ENCODE measurements around the gene RASAL1.
"Not testable (repeated sequence)": the region's sequence is repeated elsewhere in the genome, so short reads cannot be mapped to it uniquely, and the experiment has no call there.

The RASAL1 gene

DNA sequence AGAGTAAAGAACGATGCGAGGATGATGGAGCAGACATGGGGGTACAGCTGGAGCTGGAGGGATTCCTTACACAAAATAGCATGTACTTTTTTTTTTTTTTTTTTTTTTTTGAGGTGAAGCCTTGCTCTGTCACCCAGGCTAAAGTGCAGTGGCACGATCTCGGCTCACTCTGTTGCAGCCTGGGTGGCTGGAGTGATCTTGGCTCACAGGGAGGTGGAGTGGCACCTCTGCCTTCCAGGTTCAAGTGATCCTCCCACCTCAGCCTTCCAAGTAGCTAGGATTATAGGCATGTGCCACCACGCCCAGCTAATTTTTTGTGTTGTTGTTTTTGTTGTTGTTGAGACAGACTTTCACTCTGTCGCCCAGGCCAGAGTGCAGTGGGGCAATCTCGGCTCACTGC, 5.1 kb upstream of the RASAL1 start:
- no peak for DNase-seq (ENCODE audit: low read depth in 2 of 2)

- no peak for DNase-seq (ENCODE audit: low read depth in 2 of 2)
Observed at GRCh38 chr12:113138826-113139225, 3.3 kb upstream of the RASAL1 start.

- no peak for DNase-seq (ENCODE audit: low read depth in 2 of 2)
Observed at GRCh38 chr12:113137861-113138783, 2.6 kb upstream of the RASAL1 start.

DNA sequence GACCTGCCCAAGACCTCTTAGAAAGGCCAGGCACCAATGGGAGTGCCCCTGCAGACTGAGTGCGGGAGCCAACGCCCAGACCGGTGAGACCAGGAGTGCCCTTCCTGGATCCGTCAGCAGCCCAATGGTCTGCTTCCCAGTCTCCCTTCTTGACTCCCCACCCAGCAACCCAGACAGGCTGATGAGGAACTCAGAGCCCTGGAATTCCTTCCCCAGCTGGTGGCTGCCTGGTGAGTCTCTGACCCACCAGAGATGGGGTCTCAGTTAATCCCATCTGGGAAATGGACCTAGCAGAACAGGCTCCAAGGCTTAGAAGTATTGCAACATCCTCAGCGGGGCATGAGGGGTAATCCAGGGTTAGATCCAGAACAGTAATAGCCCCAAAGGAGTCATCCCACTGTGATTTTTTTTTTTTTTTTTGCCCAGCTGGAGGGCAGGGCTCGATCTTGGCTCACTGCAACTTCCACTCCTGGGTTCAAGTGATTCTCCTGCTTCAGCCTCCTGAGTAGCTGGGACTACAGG, 1.5 kb upstream of the RASAL1 start:
- DNase-seq (ENCODE audit: low read depth in 2 of 2) = no peak

- DNase-seq (ENCODE audit: low read depth in 2 of 2) = peak in 1 of 2 experiments; percentile 55
Observed at GRCh38 chr12:113136128-113136989, 798 bp upstream of the RASAL1 start.

- DNase-seq (ENCODE audit: low read depth in 2 of 2) = no peak
Observed at GRCh38 chr12:113134521-113134951, 1.0 kb downstream of the RASAL1 start.

DNA sequence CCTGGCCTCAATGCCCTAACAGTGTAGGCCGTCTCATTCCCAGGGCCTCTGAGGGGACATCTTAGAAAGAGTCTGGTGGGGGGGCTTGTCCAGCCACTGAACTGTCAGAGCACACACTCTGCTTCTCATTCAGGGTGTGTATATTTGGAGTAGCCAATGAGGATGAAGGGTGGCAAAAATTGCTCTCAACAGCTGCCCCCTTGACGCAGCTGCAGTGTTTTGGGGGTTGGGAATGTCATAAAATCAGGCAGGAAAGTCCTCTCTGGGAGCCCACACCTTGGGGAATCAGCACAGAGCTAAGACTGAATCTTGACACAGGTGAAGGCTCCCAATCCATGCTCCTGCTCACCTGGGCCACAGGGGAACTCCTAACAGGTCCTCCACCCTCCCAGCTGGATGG, 1.5 kb downstream of the RASAL1 start:
- DNase-seq (ENCODE audit: low read depth in 2 of 2) = no peak

- no peak for DNase-seq (ENCODE audit: low read depth in 2 of 2)
Observed at GRCh38 chr12:113133666-113134065, 1.9 kb downstream of the RASAL1 start.

DNA sequence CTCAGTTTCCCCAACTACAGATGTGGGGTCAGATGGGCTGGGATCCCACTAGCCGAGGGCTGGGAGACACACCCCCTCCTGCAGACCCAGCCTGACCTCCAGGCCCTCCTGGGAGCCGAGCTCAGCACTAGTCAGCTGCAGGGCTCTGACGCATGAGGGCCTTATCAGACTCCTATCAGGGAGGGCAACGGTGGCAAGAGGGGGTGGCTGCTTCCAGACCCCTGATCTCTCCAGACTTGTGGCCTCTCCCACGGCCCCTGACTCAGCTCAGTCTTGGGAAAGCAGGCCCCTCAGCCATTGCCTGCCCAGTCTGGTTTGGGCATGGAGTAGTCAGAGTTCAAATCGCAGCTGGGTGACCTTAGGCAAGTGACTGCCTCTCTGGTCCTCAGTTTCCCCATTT, 2.5 kb downstream of the RASAL1 start:
- DNase-seq (ENCODE audit: low read depth in 2 of 2) = no peak

- DNase-seq (ENCODE audit: low read depth in 2 of 2) = no peak
Observed at GRCh38 chr12:113131556-113131955, 4.0 kb downstream of the RASAL1 start.

DNA sequence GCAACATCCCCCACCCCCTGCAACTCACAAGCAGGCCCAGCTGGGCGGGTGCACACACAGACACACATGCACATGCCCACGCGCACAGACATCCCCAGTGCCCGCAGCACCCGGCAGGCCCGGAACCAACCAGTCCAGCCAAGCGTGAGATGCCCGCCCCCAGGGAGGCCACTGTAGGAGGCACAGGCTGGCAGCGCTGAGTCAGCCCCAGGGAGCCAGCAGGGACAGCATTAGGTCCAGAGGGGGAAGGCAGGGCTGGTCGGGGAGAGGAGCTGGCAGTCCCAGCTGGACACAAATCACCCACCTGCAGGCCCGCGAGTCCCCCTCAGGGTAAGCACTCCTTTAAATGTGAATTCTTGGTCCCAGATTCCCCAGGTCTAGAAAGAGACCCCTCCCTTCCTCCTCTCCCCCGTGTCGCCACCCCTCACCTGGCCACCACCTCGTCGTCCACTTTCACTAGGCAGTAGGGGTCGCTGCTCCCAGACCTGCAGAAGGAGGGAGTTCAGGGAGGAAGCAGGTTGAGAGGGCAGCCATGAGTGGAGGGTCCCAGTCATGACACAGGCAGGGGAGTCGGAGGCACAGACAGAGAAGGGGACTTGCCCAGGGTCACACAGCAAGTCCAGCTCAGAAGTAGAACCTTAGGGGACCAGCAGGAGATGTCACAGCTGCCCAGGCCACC, 5.0 kb downstream of the RASAL1 start:
- no peak for DNase-seq (ENCODE audit: low read depth in 2 of 2)

GRCh38 chr12:113129664-113130456, 5.7 kb downstream of the RASAL1 start:
- no peak for DNase-seq (ENCODE audit: low read depth in 2 of 2)

GRCh38 chr12:113128802-113129663, 6.5 kb downstream of the RASAL1 start:
- no peak for DNase-seq (ENCODE audit: low read depth in 2 of 2)

GRCh38 chr12:113127791-113128199, 7.8 kb downstream of the RASAL1 start:
- no peak for DNase-seq (ENCODE audit: low read depth in 2 of 2)

DNA sequence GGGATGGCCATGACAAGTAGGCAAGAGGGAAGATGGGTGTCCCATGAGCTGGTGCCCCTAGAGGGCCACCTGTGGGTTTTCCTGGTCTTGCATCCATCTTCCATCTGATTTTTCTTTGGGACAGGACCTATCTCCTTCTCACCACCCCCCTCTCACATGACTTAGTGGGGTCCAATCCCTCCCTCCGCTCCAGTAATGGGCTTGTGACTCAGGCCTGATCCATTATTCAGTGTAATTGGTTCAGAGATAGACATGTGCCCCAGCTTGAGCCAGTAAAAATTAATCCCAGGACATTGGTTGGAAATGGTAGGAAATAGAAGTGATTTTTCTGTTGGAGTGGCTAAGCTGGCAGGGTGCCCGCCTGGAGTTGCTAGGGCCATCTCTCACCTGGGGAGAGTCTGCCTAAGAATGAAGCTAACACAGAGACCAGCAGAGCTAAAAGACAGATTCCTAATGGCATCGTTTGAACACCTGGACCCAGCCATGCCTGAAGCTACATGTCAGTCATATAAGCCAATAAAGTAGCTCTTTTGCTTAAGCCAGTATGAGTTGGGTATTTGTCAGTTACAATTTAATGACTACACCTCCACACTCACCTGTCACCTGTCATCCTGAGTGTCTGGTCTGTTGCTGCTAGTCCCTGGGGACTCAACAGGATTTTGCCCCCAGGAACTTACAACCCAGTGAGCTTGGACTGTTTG, 14.7 kb downstream of the RASAL1 start:
- no peak for DNase-seq (ENCODE audit: low read depth in 2 of 2)

GRCh38 chr12:113119980-113120669, 15.4 kb downstream of the RASAL1 start:
- no peak for DNase-seq (ENCODE audit: low read depth in 2 of 2)

DNA sequence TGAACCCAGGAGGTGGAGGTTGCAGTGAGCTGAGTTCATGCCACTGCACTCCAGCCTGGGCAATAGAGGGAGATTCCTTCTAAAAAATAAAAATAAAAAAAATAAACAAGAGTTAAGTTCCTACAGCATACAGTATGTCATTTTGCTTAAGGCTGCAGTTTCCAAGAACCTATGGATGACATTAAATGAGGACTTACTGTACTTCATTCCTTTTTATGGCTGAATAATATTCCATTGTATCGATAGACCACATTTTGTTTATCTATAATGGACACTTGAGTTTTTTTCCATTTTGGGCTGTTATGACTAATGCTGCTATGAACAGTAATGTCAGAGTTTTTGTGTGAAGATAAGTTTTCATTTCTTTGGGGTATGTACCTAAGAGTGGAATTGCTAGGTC, 17.4 kb downstream of the RASAL1 start:
- DNase-seq (ENCODE audit: low read depth in 2 of 2) = no peak

DNA sequence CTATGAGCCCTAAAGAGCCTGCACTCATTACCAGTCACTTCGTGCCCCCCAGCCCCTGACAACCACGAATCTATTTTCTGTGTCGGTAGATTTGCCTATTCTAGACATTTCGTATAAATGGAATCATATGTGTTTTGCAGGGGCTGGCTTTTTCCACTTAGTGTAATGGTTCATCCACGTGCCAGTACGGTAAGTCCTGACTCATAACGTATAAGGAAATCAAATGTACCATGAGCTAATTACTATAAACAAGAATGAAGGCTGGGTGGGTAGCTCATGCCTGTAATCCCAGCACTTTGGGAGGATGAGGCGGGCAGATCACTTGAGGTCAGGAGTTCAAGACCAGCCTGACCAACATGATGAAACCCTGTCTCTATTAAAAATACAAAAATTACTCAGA, 17.9 kb downstream of the RASAL1 start:
- DNase-seq (ENCODE audit: low read depth in 2 of 2) = not testable (repeated sequence)

- DNase-seq (ENCODE audit: low read depth in 2 of 2) = no peak
Observed at GRCh38 chr12:113116875-113117274, 18.7 kb downstream of the RASAL1 start.

All from stimulated activated CD4-positive, alpha-beta T cell treated with anti-CD3 and anti-CD28 coated beads, Interleukin-12 subunit alpha, Interleukin-12 subunit beta, amount 100 ng/mL, for 24 hours (primary cell).